Lower leg skin (tissue), 3 donors: ENCODE results near the gene ACKR3.

Experiments
- POLR2A ChIP-seq, 2 donors: fragments of 450-650 bp; IDR thresholded peaks; one replicate each; pipeline ENCODE4 v1.6.1; 2016 to 2017; ENCODE audit warnings: antibody characterized with exemption in 2 of 2, mild to moderate bottlenecking in 1 of 2, moderate library complexity in 1 of 2
- TF ChIP-seq, protein P1 (sequence below), 3 donors: fragments of 450-650 bp; IDR thresholded peaks; one replicate each; pipeline ENCODE4 v1.5.1; 2016; ENCODE audit warnings: antibody characterized with exemption in 3 of 3, mild to moderate bottlenecking in 3 of 3, moderate library complexity in 2 of 3

DNA sequence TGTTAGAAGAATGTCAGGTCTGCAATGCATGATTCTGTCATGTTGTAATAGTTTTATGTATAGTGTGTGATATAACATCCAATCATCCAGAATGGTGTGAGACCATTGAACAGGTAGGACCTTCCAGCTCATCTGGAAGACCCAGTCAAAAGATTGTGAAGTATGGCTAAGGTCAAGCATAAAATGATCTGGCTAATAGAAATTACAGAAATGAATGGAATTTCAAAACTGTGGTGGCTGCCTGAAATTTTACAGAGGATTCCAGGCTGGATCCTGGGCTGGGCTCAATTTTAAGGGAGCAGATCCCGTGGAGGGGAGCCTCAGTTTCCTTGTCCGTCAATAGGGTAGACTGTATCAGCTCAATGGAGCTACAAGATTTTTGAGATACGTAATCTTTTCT, 39.1 kb downstream of the ACKR3 start:
- TF ChIP-seq, protein P1, sequence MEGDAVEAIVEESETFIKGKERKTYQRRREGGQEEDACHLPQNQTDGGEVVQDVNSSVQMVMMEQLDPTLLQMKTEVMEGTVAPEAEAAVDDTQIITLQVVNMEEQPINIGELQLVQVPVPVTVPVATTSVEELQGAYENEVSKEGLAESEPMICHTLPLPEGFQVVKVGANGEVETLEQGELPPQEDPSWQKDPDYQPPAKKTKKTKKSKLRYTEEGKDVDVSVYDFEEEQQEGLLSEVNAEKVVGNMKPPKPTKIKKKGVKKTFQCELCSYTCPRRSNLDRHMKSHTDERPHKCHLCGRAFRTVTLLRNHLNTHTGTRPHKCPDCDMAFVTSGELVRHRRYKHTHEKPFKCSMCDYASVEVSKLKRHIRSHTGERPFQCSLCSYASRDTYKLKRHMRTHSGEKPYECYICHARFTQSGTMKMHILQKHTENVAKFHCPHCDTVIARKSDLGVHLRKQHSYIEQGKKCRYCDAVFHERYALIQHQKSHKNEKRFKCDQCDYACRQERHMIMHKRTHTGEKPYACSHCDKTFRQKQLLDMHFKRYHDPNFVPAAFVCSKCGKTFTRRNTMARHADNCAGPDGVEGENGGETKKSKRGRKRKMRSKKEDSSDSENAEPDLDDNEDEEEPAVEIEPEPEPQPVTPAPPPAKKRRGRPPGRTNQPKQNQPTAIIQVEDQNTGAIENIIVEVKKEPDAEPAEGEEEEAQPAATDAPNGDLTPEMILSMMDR (IDR thresholded peaks at IDR 0.05): no peak
- TF ChIP-seq POLR2A (IDR thresholded peaks at IDR 0.05): no peak
